ENCODE measurements around the gene OTP.

GRCh38 chr5:77650686-77651085 lies 12.2 kb upstream of the OTP start:
- TF ChIP-seq, protein P1, sequence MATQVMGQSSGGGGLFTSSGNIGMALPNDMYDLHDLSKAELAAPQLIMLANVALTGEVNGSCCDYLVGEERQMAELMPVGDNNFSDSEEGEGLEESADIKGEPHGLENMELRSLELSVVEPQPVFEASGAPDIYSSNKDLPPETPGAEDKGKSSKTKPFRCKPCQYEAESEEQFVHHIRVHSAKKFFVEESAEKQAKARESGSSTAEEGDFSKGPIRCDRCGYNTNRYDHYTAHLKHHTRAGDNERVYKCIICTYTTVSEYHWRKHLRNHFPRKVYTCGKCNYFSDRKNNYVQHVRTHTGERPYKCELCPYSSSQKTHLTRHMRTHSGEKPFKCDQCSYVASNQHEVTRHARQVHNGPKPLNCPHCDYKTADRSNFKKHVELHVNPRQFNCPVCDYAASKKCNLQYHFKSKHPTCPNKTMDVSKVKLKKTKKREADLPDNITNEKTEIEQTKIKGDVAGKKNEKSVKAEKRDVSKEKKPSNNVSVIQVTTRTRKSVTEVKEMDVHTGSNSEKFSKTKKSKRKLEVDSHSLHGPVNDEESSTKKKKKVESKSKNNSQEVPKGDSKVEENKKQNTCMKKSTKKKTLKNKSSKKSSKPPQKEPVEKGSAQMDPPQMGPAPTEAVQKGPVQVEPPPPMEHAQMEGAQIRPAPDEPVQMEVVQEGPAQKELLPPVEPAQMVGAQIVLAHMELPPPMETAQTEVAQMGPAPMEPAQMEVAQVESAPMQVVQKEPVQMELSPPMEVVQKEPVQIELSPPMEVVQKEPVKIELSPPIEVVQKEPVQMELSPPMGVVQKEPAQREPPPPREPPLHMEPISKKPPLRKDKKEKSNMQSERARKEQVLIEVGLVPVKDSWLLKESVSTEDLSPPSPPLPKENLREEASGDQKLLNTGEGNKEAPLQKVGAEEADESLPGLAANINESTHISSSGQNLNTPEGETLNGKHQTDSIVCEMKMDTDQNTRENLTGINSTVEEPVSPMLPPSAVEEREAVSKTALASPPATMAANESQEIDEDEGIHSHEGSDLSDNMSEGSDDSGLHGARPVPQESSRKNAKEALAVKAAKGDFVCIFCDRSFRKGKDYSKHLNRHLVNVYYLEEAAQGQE (IDR thresholded peaks at IDR 0.05; ENCODE audit: insufficient replicate concordance, low read depth): no peak
- TF ChIP-seq, protein P2, sequence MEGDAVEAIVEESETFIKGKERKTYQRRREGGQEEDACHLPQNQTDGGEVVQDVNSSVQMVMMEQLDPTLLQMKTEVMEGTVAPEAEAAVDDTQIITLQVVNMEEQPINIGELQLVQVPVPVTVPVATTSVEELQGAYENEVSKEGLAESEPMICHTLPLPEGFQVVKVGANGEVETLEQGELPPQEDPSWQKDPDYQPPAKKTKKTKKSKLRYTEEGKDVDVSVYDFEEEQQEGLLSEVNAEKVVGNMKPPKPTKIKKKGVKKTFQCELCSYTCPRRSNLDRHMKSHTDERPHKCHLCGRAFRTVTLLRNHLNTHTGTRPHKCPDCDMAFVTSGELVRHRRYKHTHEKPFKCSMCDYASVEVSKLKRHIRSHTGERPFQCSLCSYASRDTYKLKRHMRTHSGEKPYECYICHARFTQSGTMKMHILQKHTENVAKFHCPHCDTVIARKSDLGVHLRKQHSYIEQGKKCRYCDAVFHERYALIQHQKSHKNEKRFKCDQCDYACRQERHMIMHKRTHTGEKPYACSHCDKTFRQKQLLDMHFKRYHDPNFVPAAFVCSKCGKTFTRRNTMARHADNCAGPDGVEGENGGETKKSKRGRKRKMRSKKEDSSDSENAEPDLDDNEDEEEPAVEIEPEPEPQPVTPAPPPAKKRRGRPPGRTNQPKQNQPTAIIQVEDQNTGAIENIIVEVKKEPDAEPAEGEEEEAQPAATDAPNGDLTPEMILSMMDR (IDR thresholded peaks at IDR 0.05; ENCODE audit: insufficient read depth, low read length): no peak

Measured in HL-60 (cell line).